SU-DHL-6 (cell line): ENCODE measurements around the gene CKM.

ENCODE experiments used
- CTCF ChIP-seq: fragments of 200-600 bp; sonication (generic); IDR thresholded peaks from one replicate; pipeline ENCODE4 v1.5.1; 2017; ENCODE audit warnings: antibody characterized with exemption, mild to moderate bottlenecking, low read length, moderate library complexity; ENCODE audit not compliant: insufficient read depth, poor library complexity, severe bottlenecking
- EZH2phosphoT487 ChIP-seq: fragments of 200-600 bp; sonication (generic), shearing (Covaris generic); conservative IDR thresholded peaks from 2 replicates; pipeline ENCODE4 v1.6.1; 2018; ENCODE audit warnings: mild to moderate bottlenecking, antibody characterized with exemption, low read length, moderate library complexity, mixed read lengths

- no peak for TF ChIP-seq CTCF
- TF ChIP-seq EZH2phosphoT487 = no peak
These were observed 47.2 kb downstream of the CKM start for GRCh38 chr19:45275370-45275971.
